ENCODE measurements around the gene ATP6V0A1.
"Not testable (repeated sequence)": the region's sequence is repeated elsewhere in the genome, so short reads cannot be mapped to it uniquely, and the experiment has no call there.

The ATP6V0A1 gene

GRCh38 chr17:42477824-42478223 lies 19.1 kb downstream of the ATP6V0A1 start:
- DNase-seq, result not testable (repeated sequence)

- DNase-seq, result peak; percentile 90
These were observed 25.6 kb downstream of the ATP6V0A1 start for GRCh38 chr17:42484304-42484703.

- no peak for DNase-seq
These were observed 27.0 kb downstream of the ATP6V0A1 start for GRCh38 chr17:42485680-42486079.

GRCh38 chr17:42488032-42488431 lies 29.4 kb downstream of the ATP6V0A1 start:
- DNase-seq, result no peak

GRCh38 chr17:42493319-42493718 lies 34.6 kb downstream of the ATP6V0A1 start:
- no peak for DNase-seq

- no peak for DNase-seq
These were observed 36.0 kb downstream of the ATP6V0A1 start for GRCh38 chr17:42494673-42495072.

GRCh38 chr17:42498828-42499227 lies 40.1 kb downstream of the ATP6V0A1 start:
- DNase-seq, result no peak

- no peak for DNase-seq
These were observed 43.4 kb downstream of the ATP6V0A1 start for GRCh38 chr17:42502091-42502490.

- no peak for DNase-seq
These were observed 44.2 kb downstream of the ATP6V0A1 start for GRCh38 chr17:42502926-42503325.

- no peak for DNase-seq
These were observed 49.0 kb downstream of the ATP6V0A1 start for GRCh38 chr17:42507671-42508070.

GRCh38 chr17:42508426-42509165 lies 49.9 kb downstream of the ATP6V0A1 start:
- no peak for DNase-seq

GRCh38 chr17:42509409-42509808 lies 50.7 kb downstream of the ATP6V0A1 start:
- no peak for DNase-seq

GRCh38 chr17:42509841-42510240 lies 51.2 kb downstream of the ATP6V0A1 start:
- no peak for DNase-seq

GRCh38 chr17:42512246-42512645 lies 53.6 kb downstream of the ATP6V0A1 start:
- no peak for DNase-seq

GRCh38 chr17:42512733-42513251 lies 54.1 kb downstream of the ATP6V0A1 start:
- DNase-seq, result no peak

GRCh38 chr17:42513686-42514085 lies 55.0 kb downstream of the ATP6V0A1 start:
- DNase-seq, result no peak

GRCh38 chr17:42514279-42514678 lies 55.6 kb downstream of the ATP6V0A1 start:
- no peak for DNase-seq

- no peak for DNase-seq
These were observed 56.2 kb downstream of the ATP6V0A1 start for GRCh38 chr17:42514867-42515266.

- DNase-seq, result peak; percentile 82
These were observed 58.8 kb downstream of the ATP6V0A1 start for GRCh38 chr17:42517516-42517915.

GRCh38 chr17:42518046-42518754 lies 59.5 kb downstream of the ATP6V0A1 start:
- no peak for DNase-seq

GRCh38 chr17:42518755-42519545 lies 60.3 kb downstream of the ATP6V0A1 start:
- DNase-seq, result no peak

GRCh38 chr17:42519546-42520491 lies 61.1 kb downstream of the ATP6V0A1 start:
- DNase-seq, result no peak

All from activated CD4-positive, alpha-beta T cell treated with anti-CD3 and anti-CD28 coated beads, Interleukin-2, Interleukin-6, amounts not matched to agents 100 ng/mL and 50 ng/mL, durations not matched to agents 16 hours and 8 hours (primary cell).